ENCODE results near the gene IFRD1.
"Not testable (repeated sequence)": the region's sequence is repeated elsewhere in the genome, so short reads cannot be mapped to it uniquely, and the experiment has no call there.

DNA sequence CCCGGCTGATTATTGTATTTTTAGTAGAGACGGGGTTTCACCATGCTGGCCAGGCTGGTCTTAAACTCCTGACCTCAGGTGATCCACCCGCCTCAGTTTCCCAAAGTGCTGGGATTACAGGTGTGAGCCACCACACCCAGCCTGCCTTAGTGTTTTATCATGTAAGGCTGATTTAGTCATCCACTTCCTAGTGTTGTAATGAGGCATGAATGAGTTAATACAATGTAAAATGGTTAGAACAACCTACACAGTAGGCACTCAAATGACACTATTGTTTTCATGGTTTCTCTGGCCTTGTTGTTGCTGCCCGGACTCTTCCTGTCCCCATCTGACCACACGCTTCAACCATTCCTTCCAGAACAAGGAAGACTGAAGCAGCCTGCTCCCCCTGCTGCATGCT lies 66.2 kb downstream of the IFRD1 start:
- TF ChIP-seq POLR2A, POLR2AphosphoS5 (IDR thresholded peaks at IDR 0.05): not testable (repeated sequence)
- TF ChIP-seq, protein P1, sequence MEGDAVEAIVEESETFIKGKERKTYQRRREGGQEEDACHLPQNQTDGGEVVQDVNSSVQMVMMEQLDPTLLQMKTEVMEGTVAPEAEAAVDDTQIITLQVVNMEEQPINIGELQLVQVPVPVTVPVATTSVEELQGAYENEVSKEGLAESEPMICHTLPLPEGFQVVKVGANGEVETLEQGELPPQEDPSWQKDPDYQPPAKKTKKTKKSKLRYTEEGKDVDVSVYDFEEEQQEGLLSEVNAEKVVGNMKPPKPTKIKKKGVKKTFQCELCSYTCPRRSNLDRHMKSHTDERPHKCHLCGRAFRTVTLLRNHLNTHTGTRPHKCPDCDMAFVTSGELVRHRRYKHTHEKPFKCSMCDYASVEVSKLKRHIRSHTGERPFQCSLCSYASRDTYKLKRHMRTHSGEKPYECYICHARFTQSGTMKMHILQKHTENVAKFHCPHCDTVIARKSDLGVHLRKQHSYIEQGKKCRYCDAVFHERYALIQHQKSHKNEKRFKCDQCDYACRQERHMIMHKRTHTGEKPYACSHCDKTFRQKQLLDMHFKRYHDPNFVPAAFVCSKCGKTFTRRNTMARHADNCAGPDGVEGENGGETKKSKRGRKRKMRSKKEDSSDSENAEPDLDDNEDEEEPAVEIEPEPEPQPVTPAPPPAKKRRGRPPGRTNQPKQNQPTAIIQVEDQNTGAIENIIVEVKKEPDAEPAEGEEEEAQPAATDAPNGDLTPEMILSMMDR (IDR thresholded peaks at IDR 0.05): not testable (repeated sequence)

All from sigmoid colon (tissue), 4 donors.